OCI-LY3 (cell line): Measurements from ENCODE around the gene PCSK6.

Experiments
- CTCF ChIP-seq: fragments of 200-600, 300-600 bp; sonication (generic); IDR thresholded peaks from 2 replicates; pipeline ENCODE4 v1.5.1; 2014; ENCODE audit warnings: antibody characterized with exemption, low read length, low read depth
- EZH2phosphoT487 ChIP-seq: fragments of 200-600 bp; shearing (Covaris generic); IDR thresholded peaks from 2 replicates; pipeline ENCODE4 v1.6.1; 2018; ENCODE audit warnings: antibody characterized with exemption, mixed run types, low read depth

GRCh38 chr15:101501703-101502373 lies 12.3 kb upstream of the PCSK6 start:
- TF ChIP-seq CTCF (peak; percentile 56), EZH2phosphoT487 (no peak)
